GM21526 (cell line): Measurements from ENCODE around the gene ATCAY.

Experiments
- ATAC-seq: cut with Tn5 transposase; IDR thresholded peaks from one replicate; pipeline ENCODE4 v1.9.1; 2021; ENCODE audit warnings: moderate library complexity; ENCODE audit not compliant: unreplicated experiment, low FRiP score

Gene ATCAY

DNA sequence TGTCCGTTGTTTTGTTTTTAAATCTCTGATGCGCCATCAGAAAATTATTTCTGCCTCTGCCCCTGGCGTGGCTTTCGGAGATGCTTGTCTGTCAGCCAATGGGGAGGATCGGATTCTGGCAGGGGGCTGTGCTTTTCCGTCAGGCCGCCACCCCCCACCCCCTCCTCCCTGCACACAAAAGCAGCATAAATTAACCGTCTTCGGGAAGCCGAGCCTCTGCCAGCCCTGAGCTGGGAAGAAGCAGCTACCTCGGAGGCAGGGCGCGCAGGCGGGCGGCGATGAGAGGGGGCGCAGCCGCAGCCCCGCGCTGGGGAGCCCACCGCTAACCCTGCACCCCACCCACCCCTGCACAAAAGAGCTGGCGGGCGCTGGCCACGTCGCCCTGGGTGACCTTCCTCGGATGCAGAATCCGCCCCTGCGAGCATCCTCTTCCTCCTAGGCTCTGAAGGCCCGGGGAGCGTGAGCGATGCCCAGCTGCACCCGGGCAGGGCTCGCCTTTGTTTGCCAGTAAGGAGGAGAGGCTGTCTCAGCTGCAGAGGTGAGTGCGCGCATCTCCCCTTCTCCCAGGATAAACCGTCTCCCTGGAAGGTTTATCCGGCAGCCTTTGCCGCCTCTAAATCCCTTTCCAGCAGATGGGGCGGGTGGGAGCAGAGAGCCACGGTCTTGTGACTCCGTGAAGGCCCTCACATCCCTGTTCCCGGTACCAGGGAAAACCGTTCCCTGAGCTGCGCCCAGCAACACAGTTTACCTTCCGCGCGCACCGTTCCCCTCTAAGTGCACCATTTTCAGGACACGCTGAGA is at the start of gene ATCAY:
Gene ATCAY, plus strand, starts transcription at position 215 of the 801 bp plus-strand sequence. CDS start 5,083 bp downstream, outside the sequence.
- no peak for ATAC-seq

DNA sequence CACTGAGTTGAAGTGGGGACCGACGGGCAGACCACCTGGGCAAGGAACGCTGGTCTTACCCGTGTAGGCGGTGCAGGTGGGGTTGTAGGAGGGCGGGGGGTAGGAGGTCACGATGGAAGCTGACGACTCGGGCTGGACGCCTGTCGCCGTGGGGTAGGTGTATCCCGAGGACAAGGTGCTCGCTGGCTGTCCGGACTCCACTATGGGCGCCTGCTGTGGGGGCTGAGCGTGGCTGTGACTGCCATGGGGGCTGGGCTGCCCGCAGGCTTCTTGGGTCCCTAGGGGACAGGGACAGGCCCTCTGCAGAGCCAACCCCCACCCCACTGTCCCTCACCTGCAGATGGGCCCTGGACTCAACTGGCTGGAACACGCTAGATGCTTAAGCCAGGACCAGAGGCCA is 48.9 kb upstream of the ATCAY start:
- ATAC-seq: no peak

DNA sequence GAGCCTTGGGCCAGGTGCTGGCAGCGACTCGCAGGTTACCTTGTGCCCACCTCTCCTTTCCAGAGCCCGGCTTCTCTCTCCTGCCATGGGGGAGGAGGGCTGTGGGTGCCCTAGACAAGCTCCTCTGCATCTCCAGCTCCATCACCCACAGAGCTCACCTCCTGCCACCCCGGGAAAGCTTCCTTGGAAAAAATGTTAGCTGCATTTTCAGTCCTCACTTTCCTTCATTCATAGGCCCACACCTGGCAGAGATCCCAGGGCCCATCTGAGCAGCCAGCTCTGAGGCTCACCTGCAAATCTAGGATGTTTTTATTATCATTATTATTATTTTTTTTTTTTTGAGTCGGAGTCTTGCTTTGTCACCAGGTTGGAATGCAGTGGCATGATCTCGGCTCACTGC is 48.5 kb upstream of the ATCAY start:
- no peak for ATAC-seq

DNA sequence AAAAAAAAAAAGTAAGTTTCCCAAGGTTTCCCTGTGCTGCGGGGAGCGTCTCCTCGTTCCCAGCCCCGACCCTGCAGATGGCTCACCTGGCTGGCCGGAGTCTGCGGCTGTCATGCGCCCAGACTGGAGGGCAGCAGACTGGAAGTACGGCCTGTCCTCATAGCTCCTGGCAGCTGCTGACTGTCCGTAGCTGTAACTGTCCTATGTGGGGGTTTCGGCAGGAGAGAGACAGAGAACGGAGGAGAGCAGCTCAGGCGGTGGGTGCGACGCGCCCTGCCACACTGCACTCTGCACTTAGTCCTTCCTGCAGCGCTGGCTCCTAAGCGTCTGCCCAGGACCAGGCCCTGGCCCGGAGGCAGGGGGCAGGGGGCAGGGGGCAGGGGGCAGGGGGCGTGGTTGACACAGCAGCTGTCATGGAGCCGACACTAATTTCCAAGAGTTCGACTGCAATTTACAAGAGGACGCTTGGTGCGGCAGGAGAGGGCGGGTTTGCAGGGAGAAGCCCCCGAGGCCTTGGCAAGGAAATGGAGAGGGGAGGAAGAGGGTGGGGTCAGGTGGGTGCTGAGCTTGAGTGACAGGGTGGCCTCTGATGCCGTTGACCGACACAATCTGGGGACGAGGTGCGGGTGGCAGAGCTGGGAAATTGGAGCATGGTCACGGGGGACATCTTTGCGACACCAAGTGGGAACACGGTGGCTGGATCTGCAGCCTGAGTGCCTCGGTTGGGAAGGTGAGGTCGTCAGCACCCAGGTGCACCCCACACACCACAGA is 46.7 kb upstream of the ATCAY start:
- no peak for ATAC-seq

DNA sequence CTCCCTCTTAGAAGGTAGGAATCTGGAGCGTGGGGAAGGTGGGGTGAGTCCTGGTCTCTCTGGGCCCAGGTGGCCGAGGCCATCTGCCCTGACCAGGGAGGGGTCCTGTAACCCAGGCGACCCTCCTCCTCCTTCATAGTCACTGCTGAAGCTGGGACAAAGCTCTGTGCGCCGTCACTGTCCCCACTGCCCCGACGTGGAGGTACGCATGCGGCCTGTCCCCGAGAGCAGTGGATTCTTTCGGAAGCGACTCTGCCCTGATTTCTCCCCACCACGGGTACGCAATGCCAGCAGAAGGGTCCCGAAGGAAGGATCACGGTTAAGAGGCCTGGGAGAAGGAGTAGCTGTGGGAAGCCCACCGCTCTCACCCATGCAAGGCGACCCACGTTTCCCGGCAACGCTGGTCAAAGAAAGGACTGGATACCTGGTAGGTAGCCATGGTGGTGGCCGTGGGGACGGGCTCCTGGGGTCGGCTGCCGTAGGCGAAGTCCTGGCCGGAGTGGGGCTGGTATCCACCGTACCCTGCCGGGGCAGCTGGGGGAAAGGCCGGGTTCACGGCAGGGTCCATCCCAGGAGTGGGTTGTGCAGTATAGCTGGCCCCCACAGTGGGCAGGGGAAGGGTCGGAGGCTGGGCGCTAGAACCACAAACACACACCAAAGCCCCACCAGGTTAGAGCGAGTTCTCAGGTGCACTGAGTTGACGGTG is 46.0 kb upstream of the ATCAY start:
- ATAC-seq: no peak

DNA sequence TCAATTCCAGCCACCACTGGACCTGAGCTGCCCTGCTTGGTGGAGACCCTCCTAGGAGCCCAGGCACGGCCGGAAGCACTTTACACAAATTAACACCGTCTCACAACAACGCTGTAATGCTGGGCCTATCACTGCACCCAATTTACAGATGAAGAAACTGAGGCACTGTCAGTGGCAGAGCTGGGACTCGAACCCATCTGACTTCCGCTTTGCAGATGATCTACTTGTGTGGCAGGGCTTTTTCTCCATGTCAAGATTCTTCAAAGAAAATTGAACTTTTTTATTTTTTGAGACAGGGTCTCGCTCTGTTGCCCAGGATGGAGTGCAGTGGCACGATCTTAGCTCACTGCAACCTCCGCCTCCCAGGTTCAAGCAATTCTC is 45.4 kb upstream of the ATCAY start:
- no peak for ATAC-seq

- no peak for ATAC-seq
Observed at GRCh38 chr19:3836887-3837286, 43.6 kb upstream of the ATCAY start.

DNA sequence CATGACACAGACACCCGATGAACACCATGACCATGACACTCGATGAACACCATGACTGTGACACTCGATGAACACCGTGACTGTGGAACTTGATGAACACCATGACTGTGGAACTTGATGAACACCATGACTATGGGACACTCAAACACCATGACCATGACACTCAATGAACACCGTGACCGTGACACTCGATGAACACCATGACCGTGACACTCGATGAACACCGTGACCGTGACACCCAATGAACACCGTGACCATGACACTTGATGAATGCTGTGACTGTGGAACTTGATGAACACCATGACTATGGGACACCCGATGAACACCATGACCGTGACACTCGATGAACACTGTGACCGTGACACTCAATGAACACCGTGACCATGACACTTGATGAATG is 43.2 kb upstream of the ATCAY start:
- ATAC-seq: no peak

DNA sequence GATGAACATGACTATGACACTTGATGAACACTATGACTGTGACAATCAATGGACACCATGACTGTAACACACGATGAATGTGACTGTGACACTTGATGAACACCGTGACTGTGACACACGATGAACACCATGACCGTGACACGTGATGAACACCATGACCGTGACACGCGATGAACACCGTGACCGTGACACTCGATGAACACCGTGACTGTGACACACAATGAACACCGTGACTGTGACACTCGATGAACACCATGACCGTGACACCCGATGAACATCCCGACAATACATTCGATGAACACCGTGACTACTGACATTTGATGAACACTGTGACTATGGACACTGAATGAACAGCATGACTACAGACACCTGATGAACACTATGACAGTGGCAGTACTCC is 42.6 kb upstream of the ATCAY start:
- no peak for ATAC-seq

DNA sequence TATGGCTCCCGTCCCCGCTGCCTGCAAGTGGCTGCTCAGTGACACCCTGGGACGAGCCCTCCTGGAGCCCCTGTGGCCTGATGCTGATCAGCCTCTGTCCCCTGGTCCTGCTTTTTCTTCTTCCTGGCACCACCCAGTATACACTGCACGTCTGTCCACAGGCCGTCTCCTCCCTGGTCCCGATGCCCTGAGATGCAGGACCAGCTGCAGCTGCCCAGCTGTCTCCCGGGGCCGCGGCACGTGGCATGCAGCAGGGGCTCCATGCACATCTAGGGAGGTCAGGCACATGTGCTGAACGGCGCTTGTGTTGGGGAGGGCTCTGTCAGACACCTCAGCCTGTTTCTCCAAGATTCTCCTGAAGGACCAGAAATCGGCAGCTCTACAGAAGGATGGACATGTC is 41.8 kb upstream of the ATCAY start:
- no peak for ATAC-seq

DNA sequence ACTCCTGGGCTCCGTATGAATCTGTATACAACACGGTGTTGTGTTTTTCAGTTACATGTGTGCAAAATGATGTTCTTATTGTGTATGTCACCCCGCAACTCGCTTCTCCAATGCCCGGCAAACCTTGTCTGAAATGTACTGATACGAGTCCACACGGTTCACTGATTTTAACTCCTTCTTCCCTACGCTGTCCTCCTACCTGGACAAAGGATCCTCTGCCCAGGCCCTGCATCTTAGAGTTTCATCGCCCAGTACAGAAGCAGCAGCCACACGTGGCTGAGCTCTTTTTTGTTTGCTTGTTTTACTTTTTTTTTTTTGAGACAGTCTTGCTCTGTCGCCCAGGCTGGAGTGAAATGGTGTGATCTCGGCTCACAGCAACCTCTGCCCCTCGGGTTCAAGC is 40.5 kb upstream of the ATCAY start:
- ATAC-seq: no peak

GRCh38 chr19:3840804-3841203 is 39.7 kb upstream of the ATCAY start:
- no peak for ATAC-seq

DNA sequence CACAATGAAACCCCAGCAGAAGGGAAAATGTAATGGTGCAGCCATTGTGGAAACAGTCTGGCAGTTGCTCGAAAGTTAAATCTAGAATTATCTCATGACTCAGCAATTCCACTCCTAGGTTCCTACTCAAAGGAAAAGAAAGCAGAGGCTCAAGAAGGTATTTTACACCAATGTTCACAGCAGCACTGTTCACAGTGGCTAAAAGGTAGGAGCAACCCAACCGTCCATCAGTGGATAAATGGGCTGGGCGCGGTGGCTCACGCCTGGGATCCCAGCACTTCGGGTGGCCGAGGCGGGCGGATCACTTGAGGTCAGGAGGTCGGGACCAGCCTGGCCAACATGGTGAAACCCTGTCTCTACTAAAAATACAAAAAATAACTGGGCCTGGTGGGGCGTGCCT is 37.5 kb upstream of the ATCAY start:
- ATAC-seq: no peak

DNA sequence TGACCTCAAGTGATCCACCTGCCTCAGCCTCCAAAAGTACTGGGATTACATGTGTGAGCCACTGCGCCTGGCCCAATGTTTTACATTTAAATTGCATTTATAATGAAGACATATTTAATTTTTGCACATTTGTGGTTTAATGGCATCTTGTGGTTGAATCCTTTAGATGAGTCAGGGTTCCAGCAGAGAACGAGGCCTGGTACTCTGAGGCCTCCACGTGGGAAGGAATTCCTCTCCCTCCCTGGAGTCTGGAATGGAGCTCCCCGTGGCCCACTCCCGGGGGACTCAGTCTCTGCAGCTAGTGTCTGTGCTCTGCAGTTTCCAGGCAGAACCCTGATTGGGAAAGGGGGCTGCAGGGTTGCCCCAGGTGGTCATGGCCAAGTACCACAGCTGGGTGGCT is 35.9 kb upstream of the ATCAY start:
- no peak for ATAC-seq

DNA sequence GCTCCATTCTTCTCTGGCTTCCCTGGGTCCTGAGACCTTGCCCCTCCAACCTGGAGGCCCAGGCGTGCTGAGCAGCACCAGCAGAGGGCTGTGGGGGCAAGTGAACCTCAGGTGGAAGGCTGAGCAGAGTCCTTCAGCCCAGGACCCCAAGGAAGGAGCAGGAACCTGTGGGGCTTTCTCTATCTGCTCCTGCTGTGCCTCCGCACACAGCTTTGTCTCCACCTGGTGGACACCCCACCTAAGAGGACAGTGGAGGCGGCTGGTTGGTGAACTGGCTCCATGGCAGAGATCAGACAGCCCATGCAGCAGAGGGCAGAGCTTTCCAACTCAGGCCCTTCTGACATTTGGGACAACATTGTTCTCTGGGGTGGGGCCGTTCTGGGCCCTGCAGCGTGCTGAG is 31.4 kb upstream of the ATCAY start:
- ATAC-seq: no peak

GRCh38 chr19:3849787-3850186 is 30.7 kb upstream of the ATCAY start:
- ATAC-seq: no peak

DNA sequence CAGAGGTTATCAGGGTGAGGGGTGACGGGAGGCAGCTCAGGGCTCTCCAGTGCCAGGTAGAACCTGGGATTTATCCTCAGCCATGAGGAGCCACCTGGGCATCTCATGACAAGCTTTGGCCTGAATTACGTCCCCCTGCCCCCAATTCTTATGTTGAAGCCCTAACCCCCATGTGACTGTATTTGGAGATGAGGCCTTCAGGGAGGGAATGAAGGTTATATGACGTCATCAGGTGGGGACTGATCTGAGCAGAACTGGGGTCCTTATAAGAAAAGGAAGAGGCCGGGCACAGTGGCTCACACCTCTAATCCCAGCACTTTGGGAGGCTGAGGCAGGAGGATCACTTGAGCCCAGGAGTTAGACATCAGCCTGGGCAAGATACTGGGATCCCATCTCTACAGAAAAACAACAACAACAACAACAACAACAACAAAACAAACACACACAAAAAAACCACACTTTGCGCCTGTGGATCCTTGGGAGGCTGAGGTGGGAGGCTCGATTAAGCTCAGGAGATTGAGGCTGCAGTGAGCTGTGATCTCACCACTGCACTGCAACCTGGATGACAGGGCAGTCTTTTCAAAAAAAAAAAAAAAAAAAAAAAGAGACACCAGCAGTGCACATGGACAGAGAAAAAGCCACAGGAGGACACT is 30.0 kb upstream of the ATCAY start:
- ATAC-seq: no peak

DNA sequence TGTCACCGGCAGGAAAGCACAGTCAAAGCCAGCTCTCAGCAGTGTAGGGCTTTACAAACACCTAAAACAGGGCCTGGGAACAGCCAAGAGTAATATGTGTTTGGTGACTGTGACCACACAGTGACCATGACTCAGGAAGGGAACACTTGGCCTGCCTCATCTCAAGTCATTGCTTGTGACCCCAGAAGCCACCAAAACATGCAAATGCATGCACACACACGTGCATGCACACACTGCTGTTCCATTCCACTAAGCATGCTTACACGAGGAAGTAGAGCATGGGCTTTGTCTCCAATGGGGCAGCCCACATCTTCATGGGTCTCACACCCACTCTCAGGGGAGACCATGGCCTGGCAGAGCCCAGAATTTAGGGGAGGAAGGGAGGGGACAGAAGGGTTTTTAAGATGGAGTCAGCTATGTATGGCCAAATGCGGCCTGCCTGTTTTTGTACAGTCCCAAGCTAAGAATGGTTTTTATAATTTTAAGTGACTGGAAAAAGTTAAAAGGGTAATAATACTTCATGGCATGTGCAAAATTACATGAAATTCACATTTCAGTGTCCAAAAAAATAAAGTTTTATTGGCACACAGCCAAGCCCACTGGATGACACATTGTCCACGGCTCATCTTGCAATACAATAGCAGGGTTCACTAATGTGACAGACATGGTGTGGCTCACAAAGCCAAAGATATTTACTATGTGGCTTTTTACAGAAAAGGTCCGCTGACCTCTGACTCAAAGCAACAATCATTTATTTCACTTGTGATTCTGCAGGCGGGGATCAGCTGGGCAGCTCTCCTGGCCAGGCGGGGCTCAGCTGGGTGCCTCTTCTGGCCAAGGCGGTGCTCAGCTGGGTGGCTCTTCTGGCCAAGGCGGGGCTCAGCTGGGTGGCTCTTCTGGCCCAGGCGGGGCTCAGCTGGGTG is 29.0 kb upstream of the ATCAY start:
- ATAC-seq: no peak

- ATAC-seq: no peak
Observed at GRCh38 chr19:3852177-3852511, 28.3 kb upstream of the ATCAY start.

DNA sequence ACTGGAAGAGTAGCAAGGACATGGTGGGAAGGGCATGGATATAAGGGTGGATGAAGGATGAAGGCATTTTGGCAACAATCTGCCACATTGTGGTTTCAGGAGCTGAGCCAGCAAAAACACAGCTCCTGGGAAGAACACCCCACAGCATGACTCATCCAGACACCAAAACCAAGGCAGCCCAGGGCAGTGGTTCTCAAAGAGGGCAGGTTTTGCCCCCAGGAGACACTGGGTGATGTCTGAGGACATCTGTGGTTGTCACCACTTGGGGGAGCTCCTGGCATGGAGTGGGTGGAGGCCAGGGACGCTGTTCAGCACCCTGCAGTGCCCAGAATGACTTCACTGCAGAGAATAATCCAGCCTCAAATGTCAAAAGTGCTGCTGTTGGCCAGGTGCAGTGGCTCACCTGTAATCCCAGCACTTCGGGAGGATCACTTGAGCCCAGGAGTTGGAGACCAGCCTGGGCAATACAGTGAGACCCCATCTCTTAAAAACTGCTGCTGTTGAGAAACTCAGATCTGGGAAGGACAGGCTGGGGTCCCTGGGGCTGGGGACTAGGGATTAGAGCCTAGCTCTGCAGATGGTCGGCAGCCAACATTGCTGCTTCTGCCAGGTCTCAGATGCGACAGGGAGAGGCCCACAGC is 27.8 kb upstream of the ATCAY start:
- no peak for ATAC-seq
